Activated CD4-positive, alpha-beta T cell treated with anti-CD3 and anti-CD28 coated beads, Interleukin-2, amount 50 U/mL, for 1 hour (primary cell): Measurements from ENCODE around the gene PTOV1.
A peak's percentile ranks its signal among the peaks of the same experiment; 100 is the strongest.

Source experiments
- DNase-seq: peaks from one replicate; pipeline ENCODE4 v3.0.0-alpha.2; 2020

Gene PTOV1

DNA sequence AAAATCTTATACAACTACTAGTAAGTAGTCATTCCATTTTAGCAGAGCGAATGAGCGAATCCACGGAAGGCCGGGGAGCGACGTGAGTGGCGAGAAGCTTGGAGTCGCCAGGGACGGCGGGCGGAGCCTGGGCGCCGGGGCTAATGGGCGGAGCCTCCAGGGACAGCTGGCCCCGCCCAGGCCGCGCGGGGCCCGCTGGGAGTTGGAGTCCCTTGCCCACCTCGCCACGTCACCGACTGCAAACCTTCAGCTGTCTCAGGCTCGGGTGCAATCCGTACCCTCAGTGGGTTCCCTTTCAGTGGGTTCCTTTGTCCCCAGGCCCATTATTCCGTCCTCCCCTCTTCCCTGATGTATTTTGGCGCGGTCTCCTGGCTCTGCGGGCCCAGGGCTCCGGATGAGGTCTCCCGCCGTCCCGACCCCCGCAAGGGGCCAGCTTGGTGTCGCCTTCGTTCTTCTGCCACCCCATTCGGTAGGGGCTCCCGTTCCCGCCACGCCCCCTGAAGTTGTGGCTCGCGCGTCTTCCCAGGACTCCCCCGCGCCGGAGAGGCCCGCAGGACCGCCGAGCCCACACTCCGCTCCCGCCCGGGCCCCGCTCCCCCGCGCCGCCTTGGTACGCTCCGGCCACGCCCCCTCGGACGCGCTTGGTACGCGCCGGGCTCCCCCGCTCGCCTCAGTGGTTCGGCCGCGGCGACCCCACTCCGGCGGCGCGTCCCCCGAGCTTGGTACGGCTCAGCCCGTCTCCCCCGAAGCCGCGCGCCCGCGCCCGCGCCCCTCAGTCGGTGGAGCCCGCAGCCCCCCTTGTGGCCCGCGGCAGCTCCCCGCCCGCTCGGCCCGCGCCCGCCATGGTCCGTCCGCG lies at the start of gene PTOV1:
Gene PTOV1 (plus strand): TSS at position 673 of the 856 bp plus-strand sequence.
- DNase-seq, result peak; percentile 84

DNA sequence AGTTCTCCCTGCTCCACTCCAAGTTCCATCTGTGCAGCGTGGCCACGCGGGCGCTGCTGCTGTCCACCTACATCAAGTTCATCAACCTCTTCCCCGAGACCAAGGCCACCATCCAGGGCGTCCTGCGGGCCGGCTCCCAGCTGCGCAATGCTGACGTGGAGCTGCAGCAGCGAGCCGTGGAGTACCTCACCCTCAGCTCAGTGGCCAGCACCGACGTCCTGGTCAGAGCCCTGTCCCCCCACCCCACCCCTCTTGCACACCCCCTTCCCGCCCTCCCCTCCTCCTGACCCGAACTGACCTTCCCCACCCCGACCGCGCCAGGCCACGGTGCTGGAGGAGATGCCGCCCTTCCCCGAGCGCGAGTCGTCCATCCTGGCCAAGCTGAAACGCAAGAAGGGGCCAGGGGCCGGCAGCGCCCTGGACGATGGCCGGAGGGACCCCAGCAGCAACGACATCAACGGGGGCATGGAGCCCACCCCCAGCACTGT lies 49.5 kb upstream of the PTOV1 start:
- no peak for DNase-seq

DNA sequence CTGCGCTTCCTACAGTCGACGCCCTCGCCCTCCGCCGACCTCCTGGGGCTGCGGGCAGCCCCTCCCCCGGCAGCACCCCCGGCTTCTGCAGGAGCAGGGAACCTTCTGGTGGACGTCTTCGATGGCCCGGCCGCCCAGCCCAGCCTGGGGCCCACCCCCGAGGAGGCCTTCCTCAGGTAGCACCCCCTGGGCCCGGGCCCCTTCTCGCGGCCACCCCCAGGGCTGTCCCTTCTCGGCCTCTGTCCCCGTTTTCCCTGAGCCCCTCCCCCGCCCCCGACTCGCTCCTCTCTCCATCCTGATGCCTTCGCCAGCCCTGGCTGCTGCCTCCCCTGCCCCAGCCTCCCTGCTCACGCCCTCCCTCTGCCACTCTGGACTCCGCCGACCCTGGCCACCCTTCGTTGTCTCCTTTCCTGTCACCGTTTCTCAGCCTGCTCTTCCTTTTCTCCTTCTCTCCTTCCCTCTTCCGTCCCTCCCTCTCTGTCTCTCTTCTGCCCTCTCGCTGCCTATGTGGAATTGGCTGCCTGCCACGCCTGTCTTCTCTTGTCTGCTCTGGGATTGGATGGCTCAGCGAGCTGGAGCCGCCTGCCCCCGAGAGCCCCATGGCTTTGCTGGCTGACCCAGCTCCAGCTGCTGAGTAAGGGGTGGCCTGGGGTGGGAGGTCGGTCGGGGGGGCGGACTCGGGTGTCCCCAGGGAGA lies 48.8 kb upstream of the PTOV1 start:
- DNase-seq, result no peak

DNA sequence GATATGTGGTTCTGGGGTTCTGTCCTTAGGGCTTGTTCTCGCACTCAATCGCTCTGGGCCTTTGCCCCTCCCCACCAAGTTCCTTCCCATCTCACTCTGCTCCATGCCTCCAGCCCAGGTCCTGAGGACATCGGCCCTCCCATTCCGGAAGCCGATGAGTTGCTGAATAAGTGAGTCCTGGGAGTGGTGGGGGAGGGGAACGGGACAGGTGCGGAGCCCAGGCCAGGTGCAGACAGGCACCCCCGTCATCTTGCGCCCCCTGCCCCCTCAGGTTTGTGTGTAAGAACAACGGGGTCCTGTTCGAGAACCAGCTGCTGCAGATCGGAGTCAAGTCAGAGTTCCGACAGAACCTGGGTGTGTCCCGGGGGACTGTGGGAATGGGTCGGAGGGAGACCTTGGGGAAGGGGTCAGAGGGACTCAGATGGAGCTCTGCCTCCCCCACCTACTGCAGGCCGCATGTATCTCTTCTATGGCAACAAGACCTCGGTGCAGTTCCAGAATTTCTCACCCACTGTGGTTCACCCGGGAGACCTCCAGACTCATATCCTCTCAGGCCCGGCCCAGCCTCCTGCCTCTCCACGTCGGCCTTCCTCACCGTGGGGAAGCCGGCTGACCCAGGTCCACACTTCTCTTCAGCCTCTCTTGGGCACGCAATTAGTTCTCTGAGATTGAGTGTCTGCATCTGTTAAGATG lies 48.0 kb upstream of the PTOV1 start:
- no peak for DNase-seq

DNA sequence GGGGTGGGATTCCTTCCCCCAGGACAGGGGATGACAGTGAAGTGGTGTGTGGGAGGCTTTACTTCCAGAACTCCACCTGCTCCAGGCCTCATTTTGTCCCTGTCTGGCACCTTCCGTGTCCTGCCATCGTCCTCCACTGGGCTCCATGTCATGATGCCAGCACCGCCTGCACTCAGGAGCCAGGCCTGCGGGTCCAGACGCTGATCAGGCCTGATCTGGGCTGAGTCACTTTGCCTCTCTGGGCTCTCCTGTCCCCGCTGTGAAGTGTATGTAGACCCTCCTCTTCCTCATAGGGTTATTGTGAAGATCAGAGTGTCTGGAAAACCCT lies 47.5 kb upstream of the PTOV1 start:
- DNase-seq, result no peak

DNA sequence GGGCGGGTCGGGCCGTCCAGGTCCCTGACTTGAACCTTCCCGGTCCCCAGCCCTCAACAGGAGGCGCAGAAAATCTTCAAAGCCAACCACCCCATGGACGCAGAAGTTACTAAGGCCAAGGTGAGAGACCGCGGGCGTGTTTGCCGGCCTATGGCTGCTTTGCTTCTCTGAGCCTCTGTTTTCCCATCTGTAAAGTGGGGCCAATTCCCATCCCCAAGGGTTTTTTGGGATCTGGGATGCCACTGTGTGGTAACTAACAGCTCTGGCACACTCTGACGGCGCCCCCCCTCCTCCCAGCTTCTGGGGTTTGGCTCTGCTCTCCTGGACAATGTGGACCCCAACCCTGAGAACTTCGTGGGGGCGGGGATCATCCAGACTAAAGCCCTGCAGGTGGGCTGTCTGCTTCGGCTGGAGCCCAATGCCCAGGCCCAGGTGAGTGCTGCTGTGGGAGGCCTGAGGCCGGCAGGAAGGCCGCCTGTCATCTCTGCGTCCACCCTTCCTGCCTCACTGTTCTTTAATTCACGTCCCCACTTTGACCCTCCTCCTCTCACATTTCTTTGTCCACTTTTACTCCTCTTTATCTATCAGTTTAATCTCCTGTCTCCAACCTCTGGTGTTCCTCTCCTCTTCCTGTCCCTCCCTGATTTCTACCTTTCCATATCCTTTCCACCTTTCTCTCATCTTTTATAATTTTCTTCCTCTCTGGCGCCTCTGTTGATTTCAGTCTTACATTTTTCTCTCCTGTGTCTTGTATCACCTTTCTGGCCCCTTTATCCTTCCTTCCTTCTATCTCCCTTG lies 44.9 kb upstream of the PTOV1 start:
- DNase-seq, result no peak

DNA sequence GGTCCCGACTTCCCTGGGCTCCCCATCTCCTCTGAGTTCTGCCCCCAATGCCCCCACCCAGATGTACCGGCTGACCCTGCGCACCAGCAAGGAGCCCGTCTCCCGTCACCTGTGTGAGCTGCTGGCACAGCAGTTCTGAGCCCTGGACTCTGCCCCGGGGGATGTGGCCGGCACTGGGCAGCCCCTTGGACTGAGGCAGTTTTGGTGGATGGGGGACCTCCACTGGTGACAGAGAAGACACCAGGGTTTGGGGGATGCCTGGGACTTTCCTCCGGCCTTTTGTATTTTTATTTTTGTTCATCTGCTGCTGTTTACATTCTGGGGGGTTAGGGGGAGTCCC lies 44.4 kb upstream of the PTOV1 start:
- DNase-seq, result no peak

DNA sequence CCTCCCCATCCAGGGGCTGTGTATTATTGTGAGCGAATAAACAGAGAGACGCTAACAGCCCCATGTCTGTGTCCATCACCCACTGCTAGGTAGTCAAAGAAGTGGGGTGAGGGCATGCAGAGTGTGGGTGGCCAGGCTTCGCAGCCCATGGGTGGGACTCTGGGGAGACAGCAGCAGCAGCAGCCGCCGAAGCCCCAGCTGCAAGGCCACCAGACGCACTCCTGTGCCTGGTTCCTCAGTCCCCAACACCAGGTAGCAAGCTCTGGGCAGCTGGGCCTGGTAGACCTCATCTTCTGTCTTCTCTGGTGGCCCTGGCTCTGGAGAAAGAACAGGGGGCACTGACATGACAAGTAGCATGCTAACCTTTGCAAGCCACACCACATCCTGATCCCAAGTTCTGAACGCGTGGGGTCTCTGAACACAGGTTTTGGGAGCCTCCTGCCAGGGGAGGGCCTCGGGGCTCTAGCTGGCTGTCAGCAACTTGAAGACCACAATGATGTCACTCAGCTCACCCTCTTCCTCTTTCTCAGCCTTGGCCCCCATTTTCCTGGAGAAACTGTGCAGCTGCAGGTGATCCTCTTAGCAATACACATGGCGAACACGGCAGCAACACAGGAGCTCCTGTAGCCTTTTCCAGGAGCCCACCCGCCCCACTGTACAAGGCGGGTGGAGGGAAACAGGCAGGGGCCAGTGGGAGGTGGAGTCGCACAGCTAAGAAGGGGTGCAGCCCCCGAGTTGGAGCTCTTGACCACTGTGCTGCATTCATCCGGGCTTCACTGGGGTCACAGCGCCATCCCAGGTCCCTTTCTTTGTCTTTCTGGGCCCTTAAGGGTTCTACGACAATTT lies 43.7 kb upstream of the PTOV1 start:
- no peak for DNase-seq

DNA sequence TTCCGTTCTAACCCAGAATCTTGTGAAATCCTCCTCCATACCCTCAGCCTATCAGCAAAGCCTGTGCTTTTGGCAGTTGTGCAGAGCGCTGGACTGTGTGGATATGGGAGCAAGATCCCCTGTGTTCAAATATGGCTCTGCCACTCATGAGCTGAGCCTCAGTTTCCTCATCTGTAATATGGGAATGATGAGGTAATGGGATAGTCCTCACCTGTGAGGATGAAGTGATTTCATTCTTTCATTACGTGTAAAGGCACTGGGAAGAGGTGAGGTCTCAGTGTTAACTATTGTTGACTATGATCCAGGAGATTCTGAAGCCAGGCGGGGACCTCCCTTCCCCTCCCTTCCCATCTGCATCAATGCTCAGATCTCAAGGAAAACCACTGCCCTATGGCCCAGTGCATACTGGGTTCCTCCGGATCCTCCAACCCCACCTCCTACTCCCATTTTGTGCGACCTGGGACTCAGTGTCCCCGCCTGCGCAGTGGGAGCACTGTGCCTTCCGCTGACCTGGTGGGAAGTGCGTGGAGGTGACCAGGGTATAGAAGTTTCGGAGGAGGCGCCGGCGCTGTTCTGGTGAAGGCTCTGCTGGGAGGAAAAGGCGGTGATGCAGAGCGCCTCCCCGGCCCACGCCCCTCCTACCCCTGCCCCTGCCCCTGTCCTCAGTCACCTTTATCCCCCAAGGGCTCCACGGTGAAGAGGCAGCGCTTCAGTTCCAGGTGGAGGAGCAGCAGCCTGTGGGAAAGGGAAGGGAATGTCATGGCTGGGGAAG lies 42.9 kb upstream of the PTOV1 start:
- no peak for DNase-seq

DNA sequence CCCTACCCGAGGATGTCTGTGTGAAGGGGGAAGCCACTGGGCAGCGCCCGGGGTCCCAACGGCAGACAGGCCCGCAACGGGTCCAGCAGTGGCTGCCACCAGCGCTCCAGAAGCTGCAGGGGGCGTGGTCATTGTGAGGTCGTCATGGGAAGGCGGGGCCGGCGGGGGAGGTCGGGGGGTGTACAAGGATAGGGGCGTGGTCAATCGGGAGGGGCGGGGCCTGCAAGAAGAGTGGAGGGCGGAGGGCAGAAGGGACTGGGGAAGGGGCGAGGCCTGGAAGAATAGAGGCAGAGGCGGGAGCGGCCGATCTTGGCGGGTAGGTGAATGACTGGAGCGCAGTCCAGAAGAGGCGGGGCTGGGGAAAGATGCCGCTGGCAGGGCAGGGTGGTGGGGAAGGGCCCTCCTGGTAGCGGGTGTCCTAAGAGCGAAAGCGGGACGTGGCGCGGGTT lies 42.2 kb upstream of the PTOV1 start:
- DNase-seq, result peak; percentile 90

DNA sequence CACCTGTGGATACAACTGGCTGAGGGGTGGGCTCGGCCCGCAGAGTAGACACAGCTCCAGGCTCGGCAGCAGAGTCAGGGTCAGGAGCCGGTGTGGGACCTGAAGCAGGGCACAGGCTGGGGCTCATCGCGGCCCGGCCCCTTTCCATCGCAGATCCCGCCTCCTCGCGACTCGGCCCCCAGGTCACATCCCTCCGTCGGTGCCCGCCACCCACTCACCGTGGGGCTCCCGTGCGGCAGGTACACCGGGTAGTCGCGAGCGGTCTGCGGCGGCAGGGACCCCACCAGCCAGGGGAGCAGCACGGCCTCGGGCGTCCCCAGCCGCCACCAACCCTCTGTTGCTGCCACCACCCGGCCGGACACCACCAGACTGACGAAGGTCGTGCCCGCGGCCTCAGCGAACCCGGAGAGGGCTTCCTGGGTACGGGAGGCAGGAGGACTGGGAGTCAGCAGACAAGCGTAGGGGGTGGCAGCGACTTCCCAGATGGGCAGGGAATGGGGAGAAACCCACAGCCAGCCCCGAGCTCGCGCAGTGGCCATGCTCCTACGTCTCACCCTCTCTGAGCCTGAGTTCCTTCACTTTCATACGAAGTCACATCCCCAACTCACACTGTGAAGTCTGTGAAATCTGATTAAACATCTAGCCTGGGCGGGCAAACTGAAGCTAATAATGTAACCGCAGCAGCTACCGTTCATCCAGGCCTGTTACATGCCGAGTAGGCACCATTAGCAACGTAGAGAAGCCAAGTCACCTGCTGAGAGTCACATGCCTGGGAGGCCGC lies 41.6 kb upstream of the PTOV1 start:
- DNase-seq, result peak; percentile 47

DNA sequence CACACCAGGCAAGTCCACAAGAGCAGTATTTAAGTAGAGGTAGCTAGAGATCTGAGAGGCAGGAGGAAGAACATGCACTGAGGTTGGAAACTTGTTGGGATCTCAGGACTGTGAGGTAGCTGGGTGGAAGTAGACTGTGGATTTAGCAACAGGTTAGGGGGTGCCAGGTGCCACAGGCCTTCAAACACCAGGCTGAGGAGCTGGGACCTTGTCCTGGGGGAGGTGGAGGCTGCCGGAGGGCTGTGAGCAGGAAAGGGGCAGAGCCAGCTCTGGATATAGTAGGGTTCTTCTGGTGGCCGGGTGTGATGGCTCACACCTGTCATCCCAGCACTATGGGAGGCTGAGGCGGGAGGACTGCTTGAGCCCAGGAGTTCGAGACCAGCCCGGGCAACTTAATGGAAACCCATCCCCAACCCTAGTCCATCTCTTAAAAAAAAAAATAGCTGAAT lies 41.0 kb upstream of the PTOV1 start:
- DNase-seq, result no peak

DNA sequence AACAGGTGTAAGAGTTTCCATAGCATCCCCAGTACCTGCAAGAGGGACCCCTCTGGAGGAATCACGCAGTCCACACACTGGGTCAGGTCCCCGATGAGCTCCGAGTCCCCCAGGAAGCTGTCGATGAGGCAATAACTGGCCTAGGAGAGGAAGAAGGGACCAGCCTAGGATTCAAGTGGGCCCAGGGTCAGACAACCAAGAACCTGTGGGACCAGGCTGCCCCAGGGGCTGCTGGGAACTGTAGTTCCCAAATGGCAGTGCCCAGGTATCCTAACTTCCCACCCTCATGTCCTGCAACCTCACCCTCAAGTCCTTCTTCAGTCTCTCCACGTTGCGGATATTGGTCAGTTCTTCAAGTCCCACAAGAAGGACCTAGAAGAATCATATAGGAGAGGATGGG lies 39.6 kb upstream of the PTOV1 start:
- no peak for DNase-seq

DNA sequence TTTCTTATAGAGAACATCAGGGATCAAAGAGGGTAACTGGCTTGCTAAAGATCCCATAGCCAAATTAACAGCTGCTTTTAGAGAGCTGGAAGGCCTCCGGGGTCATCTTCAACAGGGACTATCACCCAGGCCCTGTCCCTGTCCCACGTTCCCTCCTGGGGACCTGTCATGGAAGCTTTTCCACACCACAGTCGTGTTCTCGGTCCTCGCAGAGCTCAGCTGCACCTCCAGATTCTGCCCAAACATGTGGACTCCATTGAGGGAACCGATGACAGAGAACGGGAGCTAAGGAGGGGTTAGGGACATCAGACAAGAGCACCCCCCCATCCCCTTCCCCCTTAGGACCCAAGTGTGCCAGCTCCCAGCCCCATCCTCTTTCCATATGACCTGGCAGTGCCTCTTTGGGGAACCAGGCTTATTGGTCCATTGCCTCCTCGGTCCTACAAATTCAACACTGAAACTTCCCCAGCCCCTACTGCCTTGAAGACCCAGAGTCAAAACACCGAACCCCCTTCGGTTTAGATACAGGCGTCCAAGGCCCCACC lies 38.4 kb upstream of the PTOV1 start:
- DNase-seq, result no peak

DNA sequence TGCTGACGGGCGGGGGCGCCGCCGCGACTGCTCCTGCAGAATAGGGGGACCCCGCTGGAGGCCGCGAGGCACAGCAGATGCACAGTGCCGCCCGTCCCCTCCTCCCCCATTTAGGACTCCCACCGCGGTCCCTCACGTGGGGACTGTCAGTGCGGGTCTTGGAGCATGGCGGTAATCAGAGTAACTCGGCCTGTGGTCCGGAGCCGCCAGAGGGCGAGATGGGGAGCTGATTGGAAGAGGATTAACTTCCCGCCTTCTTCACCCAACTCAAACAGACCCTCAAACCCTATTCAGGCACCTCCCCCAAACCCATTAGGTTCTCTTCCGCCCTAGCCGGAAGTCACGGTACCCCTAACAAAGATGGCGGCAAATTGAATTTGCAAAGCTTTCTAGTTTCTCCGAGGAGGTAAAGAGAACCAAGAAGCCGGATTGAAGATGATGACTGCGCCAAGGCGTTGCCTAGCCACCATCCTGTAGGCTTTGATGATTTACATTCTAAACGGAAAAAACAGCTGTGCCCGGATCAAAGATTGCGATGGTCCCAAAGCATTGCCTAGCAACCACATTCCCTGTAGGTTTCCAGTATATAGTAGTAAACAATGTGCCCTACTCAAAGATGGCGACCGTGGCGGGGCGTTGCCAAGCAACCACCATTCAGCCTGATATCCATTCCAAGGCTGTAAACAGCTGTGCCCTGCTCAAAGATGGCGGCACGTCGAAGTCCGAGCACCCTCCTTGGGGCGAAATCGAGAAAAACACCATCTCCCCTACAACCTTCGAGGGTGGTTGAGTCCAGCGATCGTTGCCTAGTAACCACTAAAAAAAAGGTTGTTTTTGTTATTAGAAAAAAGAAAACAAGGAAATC lies 37.7 kb upstream of the PTOV1 start, which contains the start of gene FUZ:
Gene FUZ (minus strand): TSS at position 296 of the 865 bp plus-strand sequence. CDS start 186 bp downstream, at position 110.
- DNase-seq, result peak; percentile 92

DNA sequence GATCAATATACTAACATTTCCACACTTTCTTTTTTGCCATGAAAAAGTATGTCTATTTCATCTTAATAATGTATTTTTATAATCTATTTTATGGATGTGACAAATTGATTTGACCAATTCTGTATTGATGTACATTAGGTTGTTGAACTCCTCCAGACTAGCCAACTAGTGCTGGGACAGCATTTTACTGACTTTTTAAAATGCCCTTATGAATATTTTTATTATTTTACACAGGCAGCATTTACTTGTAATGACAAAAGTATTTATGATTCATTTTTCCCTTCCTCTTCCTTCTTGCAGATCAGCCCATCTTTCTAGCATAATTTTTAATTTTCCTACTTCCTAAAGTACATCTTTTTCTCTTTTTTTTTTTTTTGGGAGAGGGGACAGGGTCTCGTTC lies 36.9 kb upstream of the PTOV1 start:
- DNase-seq, result no peak

DNA sequence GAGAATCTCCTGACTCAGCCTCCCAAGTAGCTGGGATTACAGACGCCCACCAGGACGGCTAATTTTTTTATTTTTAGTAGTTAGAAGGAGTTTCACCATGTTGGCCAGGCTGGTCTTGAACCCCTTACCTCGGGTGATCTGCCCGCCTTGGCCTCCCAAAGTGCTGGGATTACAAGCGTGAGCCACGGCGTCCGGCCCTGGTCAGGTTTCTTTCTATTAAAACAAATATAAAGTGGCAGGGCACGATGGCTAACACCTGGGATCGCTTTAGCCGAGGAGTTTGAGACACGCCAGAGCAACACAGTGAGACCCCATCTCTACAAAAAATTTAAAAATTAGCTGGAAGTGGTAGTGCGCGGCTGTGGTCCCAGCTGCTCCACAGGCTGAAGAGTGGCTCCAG lies 34.4 kb upstream of the PTOV1 start:
- no peak for DNase-seq

DNA sequence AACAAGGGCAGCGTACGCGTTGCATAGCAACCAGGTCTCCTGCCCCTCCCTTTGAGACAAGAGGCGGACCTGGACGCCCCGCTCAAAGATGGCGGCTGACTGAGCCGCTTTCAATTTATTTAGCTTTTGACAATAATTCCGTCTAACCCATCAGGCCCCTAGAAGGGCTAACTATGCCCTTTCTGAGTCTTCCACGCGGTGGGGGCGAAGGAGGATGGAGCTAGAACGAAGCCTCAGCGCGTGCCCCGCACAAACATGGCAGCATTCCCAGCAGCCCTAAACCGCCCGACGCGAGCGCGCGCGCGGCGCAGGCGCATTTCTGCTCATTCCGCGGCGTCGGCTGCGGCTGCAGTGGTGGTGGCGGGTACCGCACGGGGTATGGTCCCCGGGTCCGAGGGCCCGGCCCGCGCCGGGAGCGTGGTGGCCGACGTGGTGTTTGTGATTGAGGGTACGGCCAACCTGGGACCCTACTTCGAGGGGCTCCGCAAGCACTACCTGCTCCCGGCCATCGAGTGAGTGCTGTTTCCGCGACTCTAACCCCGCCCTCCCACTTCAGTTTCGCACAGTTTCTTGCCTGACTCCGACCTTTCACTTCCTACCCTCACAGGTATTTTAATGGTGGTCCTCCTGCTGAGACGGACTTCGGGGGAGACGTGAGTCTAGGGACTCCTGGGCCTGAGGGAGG lies 32.9 kb upstream of the PTOV1 start, which contains the start of gene MED25:
Gene MED25 (plus strand): TSS at position 326 of the 685 bp plus-strand sequence. CDS start 53 bp downstream, at position 379.
- DNase-seq, result peak; percentile 89
